GM21390 (cell line): Measurements from ENCODE around the gene CEP41.

Experiments
- ATAC-seq: cut with Tn5 transposase; IDR thresholded peaks from one replicate; pipeline ENCODE4 v1.9.1; 2021; ENCODE audit not compliant: unreplicated experiment

CEP41 gene

DNA sequence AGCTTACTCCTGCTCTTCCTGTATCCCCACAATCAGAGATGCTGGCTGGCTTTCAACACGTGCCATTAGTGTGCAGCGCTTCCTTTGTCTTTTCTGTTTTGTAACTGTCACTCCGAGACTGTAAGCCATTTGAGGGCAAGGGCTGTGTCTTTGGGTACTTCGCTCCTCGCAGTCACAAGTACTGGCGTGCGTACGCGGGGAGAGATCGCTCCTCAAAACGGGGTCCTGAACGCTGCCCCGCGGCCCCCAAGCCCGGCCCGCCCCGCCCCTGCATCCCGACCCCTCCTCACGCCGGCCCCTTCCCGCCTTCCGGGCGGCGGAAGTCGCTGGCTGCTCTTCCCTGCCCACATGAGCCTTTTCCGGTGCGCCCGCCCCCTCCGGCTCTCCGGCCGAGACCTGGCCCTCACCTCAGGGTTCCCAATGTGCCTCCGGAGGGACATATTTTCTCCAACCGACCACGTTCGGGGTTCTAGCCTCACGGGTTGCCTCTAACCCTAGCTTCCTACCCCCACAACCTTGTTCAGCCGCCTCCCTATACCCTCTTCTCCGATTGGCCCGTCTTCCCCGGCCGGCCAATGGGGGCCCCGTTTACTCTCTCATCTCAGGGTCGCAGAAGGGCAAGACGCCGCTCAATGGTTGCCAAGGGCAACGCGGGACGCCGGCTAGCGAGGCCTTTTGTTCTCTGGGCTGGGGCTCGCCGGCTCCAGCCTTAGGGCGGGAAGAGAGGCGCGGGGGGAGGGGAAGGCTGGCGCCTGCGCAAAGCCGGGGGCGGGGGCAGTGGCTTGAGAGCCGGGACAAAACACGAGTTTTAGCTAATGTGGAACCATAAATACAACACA is at the start of gene CEP41:
Gene CEP41 (minus strand): TSS at position 490 of the 839 bp plus-strand sequence. CDS start 50 bp downstream, at position 440.
- peak; percentile 98 for ATAC-seq

DNA sequence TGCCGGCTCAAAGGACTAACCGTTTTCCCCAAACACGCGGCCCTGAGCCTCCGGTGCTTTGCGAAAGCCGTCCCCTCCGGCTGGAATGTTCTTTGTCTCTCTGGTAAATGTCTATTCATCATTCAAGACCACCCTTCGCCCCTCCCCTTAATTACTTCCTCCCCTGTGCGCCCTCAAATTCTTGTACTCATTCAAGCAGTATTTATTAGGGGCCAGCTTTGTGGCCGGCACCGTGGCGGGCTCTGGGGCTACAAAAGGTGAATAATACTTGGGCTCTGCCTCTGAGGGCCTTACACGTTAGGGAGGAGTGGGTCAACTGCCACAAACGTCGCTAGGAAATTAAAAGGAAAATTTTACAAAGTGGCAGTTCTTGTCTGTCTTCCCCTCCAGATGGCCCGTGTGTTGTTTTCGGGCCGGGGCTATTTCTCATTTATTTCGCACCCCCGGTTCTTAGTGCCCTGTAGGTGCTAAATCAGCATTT is 49.5 kb upstream of the CEP41 start:
- no peak for ATAC-seq

- no peak for ATAC-seq
Measured at GRCh38 chr7:130489140-130489983, 48.5 kb upstream of the CEP41 start.

GRCh38 chr7:130488392-130489139 is 47.8 kb upstream of the CEP41 start:
- ATAC-seq: no peak

DNA sequence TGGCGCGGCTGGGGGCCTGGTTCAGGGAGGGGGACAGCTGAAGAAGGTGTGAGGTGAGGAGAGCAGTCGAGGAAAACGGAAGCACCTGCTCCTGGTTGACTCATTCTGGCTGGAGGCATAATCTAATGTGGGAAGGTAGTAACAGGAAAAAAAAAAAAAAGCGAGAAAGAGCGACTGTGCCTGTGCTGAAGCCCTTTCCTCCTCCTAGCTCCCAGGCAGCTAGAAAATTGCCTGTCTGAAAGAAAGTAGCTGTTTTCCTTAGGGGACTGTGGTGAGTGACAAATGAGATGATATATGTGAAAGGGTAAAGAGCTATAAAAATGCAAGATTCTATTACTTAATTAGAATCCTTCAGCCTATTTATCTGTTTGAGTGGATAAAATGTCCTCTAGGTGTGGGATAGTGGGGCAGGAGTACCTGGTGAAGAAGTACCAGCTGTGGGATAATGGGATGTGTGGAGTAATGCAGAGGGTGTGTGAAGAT is 46.2 kb upstream of the CEP41 start:
- no peak for ATAC-seq

GRCh38 chr7:130486114-130486953 is 45.5 kb upstream of the CEP41 start:
- ATAC-seq: no peak

- no peak for ATAC-seq
Measured at GRCh38 chr7:130485734-130486113, 44.9 kb upstream of the CEP41 start.

DNA sequence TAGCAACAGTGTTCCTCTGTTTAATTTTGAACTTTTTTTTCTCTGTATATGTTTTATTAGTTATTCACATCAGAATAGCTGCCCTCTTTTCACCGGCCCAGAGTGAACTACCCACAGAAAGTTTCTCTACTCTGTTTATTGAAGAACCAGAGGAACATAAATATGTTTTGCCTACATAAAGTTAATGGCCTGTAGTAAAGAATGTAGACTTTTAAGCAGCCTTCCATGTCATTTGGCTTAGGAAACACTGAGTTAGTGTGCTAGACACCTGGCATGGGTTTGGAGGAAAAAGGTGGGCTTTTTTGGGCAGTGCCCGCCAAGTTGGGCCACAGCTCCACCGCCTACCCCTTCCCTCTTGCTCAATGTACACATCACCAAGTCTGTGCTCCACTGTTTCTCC is 42.2 kb upstream of the CEP41 start:
- no peak for ATAC-seq

DNA sequence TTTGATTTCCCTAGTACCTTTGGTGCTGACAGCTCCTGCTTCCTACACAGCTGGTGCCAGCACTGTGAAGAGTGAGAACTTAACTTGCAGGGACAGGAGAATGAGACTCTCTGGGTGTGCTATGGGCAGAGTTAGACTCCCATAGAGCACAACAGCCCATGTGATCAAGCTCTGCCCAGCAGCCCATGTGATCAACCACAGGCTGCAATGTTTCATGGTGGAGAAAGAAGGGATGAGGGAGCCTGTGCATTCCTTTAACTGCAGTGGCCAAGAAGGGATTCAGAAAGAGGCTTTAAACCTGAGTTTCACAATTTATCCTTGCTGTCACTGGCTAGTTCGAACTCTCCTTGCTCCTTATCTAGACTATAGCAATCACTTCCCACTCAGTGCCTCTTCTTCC is 41.1 kb upstream of the CEP41 start:
- ATAC-seq: no peak

GRCh38 chr7:130479716-130480400 is 39.0 kb upstream of the CEP41 start:
- no peak for ATAC-seq

GRCh38 chr7:130478991-130479390 is 38.2 kb upstream of the CEP41 start:
- no peak for ATAC-seq

DNA sequence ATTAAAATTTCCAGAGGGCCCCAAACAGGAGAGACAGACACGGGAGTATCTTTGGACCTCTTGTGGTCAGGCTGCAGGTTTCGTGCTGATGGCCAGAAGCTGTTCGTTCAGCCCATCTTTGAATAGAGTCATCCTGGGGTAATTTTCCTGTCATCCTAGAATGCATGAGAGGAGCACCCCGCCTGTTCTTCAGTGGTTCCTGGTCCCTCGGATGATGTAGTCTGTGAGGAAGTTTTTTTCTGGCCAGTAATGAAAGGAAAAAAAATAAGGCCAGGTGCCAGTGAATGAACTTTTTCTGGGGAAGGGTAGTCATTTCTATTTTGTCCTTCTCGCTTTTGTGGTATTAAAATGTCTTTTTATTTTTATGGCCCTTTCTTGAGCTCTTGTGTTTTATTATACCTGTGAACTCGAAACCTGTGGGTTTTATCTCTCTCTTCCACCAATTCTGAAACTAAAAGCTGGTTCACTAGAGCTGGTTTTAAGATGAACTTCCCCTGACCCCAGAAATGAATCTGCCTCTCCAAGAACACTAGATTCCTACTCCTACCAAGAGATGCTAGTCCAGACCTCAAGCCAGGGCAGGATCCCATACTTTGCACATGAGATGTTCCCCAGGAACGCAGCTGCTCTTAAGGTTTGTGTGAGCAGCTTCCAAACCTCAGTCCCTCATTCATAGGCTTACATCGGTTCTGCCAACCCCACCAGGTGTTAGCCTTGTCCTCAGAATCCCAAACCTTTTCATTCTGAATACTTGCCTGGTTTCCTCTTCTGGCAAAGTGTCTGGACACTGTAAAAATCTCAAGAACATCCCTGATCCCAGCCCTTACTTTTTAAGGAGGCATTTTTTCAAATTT is 35.7 kb upstream of the CEP41 start:
- ATAC-seq: peak; percentile 93

- ATAC-seq: no peak
Measured at GRCh38 chr7:130475776-130476175, 35.0 kb upstream of the CEP41 start.

- ATAC-seq: no peak
Measured at GRCh38 chr7:130473876-130474275, 33.1 kb upstream of the CEP41 start.

GRCh38 chr7:130473289-130473688 is 32.5 kb upstream of the CEP41 start:
- ATAC-seq: no peak

- no peak for ATAC-seq
Measured at GRCh38 chr7:130471974-130472373, 31.2 kb upstream of the CEP41 start.

DNA sequence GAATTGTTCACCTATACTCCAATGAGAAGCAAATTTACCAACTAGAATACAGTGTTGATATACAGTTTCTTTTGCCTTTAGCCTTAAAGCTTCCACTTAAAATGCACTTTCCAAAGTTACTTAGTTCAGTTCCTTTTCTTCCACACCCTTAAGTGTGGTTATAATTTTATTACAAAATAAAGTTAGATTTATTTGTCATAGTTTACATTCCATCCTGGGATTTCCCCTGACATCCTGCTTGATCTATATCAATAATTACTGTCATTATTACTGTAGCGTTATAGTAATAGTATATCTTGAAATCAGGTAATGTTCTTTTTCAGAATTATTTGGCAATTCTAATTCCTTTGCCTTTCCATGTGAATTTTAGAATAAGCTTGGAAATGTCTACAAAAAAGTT is 27.8 kb upstream of the CEP41 start:
- ATAC-seq: no peak

DNA sequence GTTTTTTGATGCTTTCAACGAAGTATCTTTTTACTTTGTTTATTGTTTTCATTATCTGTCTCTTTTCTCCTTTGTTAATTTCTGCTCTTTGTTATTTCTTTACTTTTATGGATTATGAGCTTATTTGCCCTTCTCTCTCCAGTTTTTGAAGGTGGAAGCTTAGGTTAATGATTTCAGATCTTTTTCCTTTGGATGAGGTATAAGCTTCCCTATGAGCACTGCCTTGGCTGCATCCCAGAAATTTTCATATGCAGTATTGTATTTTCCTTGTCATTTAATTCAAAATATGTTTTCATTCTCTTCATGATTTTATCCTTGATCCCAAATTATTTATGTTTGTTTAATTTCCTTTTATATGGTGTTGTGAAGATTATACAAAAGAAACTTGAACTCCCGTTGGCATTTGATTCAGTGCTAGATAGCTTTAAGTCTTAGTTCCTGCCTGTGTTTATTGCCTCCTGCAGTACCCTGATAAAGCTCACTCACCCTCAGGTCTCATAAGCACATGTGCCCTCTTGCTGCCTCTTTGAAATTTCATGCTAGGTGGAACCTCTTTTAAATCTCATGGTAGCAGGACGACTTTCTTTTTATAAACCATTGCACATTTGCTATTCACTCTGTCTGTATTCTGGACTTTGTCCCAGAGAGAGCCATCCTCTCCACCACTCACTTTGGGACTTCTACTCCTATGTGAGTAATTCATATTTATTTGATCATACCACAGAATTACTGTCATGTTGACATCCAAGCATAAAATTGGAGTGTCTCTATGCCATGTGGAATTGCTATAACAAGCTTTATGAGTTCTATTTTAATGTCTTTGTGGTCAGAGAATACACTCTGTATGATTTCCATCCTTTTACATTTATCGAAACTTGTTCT is 23.0 kb upstream of the CEP41 start:
- no peak for ATAC-seq
